ENCODE measurements around the gene GLYATL1B.
"Not testable (repeated sequence)": the region's sequence is repeated elsewhere in the genome, so short reads cannot be mapped to it uniquely, and the experiment has no call there.

The GLYATL1B gene

DNA sequence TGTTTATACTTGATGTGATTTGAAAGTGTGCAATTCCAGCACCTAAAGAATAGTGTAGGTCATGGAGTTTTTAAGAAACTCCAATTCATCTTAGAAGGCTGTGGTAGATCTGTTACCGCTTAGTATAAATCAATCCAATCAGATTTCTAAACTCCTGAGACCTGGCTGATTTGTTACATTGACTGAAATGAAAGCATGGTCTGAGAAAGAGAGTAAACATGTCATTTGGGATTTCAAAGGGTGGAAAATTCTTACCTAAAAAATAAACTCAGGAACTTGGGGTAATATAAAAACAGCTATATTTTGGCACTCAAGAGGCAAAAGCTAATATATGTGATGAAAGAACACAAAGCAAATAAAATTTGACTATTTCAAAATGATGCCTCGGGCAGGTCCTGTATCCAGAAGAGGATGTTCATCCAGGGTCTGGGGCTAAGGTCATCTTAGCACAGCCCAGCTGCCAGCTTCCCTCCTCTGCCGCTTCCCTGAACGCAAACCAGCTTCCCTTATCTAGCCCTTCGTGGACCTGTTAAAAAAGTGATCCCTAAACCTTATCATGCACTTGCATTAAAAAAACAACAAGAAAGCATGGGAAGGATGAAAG lies 10.0 kb downstream of the GLYATL1B start:
- not testable (repeated sequence) for DNase-seq (ENCODE audit: low read depth, low spot score)

DNA sequence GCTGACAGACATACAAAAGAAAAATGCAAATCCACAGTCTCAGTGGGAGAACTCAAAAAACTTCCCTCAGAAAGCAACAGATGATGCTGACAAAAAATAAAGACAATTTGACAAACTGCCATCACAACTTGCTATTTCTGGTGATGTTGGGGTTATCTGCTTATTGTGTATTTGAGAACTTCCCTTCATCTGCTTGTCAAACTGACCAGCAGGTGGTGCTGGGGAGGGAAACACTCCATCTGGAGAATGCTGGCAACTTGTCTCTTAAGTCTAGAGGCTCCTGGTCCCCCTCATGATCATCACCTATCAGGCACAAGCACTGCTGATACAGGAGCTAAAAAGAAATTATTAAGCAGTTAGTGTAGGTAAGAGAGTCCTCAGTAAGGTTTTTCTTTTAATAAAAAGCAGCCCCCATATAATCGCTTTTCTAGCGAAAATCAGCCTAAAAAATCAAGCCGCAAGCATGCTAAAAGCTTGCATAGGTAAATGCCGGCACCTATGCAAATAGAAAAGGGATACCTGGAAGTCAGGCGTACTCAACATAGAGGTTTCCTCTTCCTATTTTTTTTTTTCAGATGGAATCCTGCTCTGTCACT lies 11.1 kb downstream of the GLYATL1B start:
- DNase-seq (ENCODE audit: low read depth, low spot score) = peak; percentile 42

DNA sequence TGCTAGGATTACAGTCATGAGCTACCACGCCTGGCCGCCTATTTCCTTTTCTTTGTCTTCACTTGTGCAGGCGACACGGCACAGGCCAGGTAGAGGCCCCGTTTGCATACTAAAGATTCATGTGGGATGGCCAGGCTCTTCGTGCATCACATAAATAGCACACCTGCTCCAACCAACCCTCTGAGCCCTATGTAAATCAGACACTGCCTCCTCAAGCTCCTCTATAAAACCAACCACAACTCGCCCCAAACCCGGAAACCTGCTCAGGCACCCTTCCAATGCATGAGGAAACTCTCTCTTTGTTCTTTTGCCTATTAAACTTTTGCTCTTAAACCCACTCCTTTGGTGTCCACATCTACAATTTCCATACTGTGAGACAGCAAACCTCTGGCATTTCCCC lies 11.8 kb downstream of the GLYATL1B start:
- DNase-seq (ENCODE audit: low read depth, low spot score) = not testable (repeated sequence)

DNA sequence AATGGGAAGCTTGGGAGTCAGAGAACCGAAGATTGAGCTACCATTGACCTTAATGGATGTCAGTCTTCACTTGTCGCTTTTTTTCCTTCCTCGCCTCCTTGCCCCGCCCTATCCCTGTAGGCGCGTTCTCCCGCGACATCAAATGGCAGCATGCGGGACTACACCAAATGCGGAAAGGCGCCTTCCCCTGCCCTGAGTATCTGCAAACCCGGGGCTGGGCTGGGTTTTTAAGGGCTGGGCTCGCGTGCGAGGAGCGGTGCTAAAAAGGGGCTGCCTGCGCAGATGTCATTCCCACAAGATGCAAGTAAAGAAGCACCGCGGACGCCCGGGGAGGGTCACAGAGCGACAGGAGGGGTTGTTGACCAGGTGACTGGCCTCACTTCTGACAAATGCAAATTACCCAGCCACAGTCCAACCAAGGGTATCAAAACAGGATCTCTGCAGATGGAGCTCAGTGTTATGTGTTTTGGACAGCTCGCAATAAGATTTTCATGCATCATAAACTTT lies 16.2 kb downstream of the GLYATL1B start:
- DNase-seq (ENCODE audit: low read depth, low spot score) = peak; percentile 88

DNA sequence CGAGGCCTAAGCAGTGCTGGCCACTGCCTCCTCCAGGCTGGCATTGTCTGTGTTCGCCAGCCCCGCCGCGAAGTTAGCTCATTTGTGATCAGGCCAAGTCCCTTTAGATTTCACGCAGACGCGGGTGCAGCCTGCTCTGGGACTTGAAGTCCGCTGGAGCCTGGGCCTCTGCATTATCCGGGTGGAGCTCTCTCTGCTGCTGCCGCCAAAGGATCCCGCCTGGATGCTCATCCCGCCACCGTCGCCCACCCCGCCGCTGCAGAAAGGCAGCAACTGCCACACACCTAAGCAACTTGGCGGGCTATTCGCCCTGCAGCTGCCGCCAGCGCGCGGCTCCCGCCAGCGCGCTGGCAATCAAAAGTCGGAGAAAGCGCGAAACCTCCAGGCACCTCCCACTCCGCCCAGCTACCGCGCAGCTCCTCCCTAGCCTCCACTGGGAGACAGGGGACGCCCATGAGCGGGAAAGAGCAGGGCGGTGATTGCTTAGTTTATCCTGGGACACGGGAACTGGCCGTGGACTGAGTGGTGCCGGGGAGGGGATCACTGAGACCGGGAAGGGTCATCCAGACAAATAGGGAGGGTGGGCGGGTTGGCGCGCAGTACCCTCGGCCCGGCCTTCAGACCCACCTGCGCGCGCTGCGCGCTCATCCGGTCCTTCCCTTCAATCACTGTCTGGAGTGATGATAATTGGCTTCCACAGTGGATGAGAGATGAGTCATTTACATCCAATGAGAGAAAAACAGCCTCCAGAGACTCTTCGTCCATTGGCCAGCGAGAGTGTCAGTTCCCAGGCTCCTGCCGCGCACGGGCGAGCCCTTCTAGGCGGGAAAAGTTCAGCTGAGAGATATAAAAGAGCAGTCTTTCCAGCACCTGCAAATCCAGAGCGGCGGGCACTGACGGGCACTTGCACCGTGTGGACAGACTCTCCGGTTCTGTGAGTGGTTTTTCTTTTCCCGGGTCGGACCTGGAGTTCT lies 20.5 kb downstream of the GLYATL1B start, which contains the start of gene FAM111B:
FAM111B (plus strand) TSS at position 875 of the 974 bp plus-strand sequence. CDS start 2,389 bp downstream, outside the sequence.
- peak; percentile 95 for DNase-seq (ENCODE audit: low read depth, low spot score)

DNA sequence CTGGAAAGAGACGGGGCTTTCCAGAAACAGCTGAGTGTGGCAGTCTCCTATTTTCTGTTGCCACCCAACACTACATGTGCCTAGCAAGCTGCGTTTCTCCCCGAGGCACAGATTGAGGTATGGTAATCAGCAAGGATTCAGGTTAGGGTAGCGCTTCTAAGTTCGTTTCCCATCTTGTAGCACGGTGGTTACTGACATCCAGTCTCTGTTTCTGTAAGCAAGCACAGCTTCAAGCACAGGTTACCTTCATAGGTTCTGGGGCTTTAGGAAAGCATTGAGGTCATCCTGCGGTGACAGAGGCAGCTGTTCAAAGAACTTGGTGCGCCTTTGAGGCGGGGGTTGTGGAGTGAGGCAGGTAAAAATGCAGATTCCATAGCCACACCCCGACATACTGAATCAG lies 21.6 kb downstream of the GLYATL1B start:
- DNase-seq (ENCODE audit: low read depth, low spot score) = not testable (repeated sequence)

DNA sequence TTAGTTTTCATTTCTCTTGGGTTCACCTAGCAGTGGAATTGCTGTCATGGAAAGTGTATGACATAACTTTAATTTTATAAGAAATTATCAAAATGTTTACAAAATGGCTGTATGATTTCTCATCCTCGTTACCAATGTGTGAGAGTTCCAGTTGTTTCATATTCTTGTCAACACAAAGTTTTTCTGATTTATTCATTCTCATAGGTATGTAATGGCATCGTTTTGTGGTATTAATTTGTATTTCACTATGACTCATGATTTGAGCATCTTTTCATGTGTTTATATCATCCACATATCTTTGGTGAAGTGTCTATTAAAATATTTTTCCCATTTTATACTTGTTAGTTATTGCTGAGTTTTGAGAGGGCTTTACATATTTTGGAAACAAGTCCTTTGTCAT lies 26.4 kb downstream of the GLYATL1B start:
- DNase-seq (ENCODE audit: low read depth, low spot score) = no peak

DNA sequence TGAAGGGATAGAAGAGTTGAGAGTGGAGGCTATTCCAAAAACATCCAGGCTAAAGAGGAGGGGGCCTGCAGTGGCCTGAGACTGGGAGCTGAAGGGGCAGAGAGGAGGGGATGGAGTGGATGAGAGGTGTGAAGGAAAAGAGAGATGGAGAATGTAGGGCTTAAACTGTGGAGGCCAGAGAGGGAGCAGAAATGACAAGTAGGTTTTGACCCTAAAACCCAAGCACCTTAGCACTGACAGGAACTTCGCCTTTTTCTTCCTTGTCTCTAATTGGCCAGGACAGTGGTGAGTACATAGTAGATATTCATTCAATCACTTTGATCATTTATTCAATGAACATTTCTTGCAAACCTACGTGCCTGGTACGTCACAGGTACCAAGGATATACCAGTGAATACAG lies 28.2 kb downstream of the GLYATL1B start:
- DNase-seq (ENCODE audit: low read depth, low spot score) = no peak

- DNase-seq (ENCODE audit: low read depth, low spot score) = no peak
Observed at GRCh38 chr11:59115553-59115952, 29.4 kb downstream of the GLYATL1B start.

- DNase-seq (ENCODE audit: low read depth, low spot score) = no peak
Observed at GRCh38 chr11:59117774-59118173, 31.7 kb downstream of the GLYATL1B start.

DNA sequence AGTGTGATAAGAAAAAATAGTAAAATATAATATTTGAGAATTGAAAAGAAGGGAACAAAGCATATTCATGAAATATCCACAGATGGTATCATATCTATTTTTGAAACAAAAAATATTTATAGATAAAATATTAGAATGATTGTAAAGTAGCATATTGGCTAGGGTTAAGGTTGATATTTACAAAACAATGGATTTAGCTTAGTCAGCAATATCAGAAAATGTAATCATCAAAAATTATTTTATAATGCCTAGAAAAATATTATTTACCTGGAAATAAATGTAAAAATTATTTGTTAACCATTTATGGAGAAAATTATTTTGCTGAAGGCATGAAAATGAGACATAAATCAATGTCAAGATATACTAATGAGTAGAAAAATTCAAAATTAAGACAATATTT lies 33.7 kb downstream of the GLYATL1B start:
- DNase-seq (ENCODE audit: low read depth, low spot score) = no peak

GRCh38 chr11:59135648-59136461 lies 49.7 kb downstream of the GLYATL1B start:
- peak; percentile 89 for DNase-seq (ENCODE audit: low read depth, low spot score)

GRCh38 chr11:59136551-59136950 lies 50.4 kb downstream of the GLYATL1B start:
- DNase-seq (ENCODE audit: low read depth, low spot score) = not testable (repeated sequence)

DNA sequence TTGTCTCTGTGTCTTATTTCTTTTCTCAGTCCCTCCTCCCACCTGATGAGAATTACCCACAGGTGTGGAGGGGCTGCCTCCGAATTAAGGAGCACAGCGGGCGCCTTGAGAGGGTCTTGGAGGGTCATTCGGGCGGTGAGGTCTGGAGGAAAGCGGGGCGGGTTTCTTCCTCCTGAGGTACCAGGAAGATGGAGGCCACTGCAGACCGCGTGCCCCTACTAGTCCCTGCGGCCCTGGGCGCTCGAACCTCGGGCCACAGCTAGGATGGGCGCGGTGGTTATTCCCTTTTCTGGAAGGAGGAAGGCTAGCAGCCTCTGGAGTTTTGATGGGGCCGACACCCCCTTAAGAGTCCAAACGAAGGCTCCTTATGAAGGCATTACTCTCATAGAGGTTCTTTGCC lies 51.1 kb downstream of the GLYATL1B start:
- DNase-seq (ENCODE audit: low read depth, low spot score) = no peak

DNA sequence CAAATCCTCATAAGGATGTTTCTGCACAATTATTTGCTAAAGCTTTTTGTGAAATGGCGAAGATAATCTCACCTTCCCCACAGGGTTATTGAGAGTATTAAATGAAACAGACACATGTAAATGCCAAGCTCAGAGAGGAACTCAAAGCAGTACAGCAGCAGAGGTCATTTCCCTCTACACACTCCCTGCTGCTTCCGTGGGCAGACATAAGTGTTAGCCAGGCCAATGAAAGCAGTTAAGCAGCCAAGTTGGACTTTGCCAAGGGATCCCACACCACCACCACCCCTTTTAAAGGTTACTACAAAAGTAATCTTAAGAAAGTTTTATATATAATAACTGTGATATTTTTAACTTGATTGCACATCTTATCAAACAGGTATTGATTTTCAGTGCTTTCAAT lies 52.5 kb downstream of the GLYATL1B start:
- no peak for DNase-seq (ENCODE audit: low read depth, low spot score)

- DNase-seq (ENCODE audit: low read depth, low spot score) = no peak
Observed at GRCh38 chr11:59141191-59141590, 55.1 kb downstream of the GLYATL1B start.

DNA sequence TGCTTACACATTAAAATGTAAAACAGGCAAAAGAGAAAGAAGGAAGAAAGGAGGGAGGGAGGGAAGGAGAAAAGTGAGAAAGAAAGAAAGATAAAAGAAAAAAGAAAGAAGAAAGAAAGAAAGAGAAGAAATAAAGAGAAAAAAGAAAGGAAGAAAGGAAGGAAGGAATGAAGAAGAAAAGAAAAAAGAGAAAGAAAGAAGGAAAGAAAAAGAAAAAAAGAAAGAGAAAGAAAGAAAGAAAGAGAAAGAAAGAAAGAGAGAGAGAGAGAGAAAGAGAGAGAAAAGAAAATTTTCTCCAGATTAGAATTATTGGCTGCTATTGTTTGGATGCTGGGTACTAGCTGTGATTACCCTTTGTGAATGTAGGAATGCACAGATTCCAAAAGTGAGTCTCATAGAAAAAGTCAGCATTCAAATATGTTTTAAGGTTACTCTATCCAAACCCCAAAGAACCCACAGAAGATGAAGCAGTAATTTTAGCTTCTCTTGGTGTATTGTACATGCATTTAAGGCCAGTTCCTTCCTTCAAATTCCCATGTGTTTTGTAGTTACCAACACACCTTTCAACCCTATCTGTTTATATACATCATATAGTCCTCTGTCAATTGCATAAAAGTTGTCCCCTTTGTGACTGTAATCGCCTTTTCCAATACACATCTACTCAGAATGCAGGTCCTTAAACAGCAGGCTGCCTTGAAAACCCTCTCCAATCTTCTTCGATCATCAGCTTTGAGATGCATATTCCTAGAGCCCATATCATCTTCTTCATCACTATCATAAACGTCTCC lies 55.8 kb downstream of the GLYATL1B start:
- no peak for DNase-seq (ENCODE audit: low read depth, low spot score)

GRCh38 chr11:59142530-59143507 lies 56.7 kb downstream of the GLYATL1B start, which contains the start of gene FAM111A:
FAM111A (plus strand) TSS chr11:59142856; CDS start chr11:59148873, 6,017 bp downstream.
- DNase-seq (ENCODE audit: low read depth, low spot score) = peak; percentile 73

GRCh38 chr11:59144096-59144495 lies 58.0 kb downstream of the GLYATL1B start:
- DNase-seq (ENCODE audit: low read depth, low spot score) = no peak
